Right atrium auricular region (tissue), 2 donors: ENCODE data around the gene BAZ1B. TPM values are rescaled to one million over a fixed set of nuclear protein-coding genes. Genes with fewer than 3 reads are reported as not detected.

Experiments
- DNase-seq: peaks from one replicate; pipeline ENCODE4 v3.0.0-alpha.2; 2019; ENCODE audit warnings: low spot score
- H3K27ac ChIP-seq, 2 donors: fragments of 200-600 bp; sonication (generic); 1 replicate in 1 of 2; 2 replicates in 1 of 2; pipeline ENCODE4 v1.5.1; 2016 to 2019
- H3K27me3 ChIP-seq, 2 donors: fragments of 200-600 bp; sonication (generic); one replicate each; pipeline versions ENCODE4 v1.5.1 to v1.6.0; 2017 to 2019
- H3K36me3 ChIP-seq: fragments of 200-600 bp; sonication (generic); one replicate; pipeline ENCODE4 v1.5.1; 2016
- H3K4me1 ChIP-seq, 2 donors: fragments of 200-600 bp; sonication (generic); one replicate each; pipeline versions ENCODE4 v1.5.1 to v1.6.0; 2017 to 2019
- H3K4me3 ChIP-seq, 2 donors: fragments of 200-600 bp; sonication (generic); 1 replicate in 1 of 2; 2 replicates in 1 of 2; pipeline ENCODE4 v1.5.1; 2017 to 2019; ENCODE audit warnings: mild to moderate bottlenecking in 1 of 2, moderate library complexity in 1 of 2
- H3K9me3 ChIP-seq, 2 donors: fragments of 200-600 bp; sonication (generic); one replicate each; pipeline ENCODE4 v1.5.1; 2019
- CTCF ChIP-seq, 2 donors: fragments of 200-600 bp; sonication (generic); IDR thresholded peaks; one replicate each; pipeline ENCODE4 v1.5.1; 2019; ENCODE audit warnings: antibody characterized with exemption in 2 of 2
- total RNA-seq, 2 donors: library from RNA; depleted of rRNA; stranded (reverse); fragments of >200 nt; gene quantifications; one replicate each; pipeline ENCODE4 v1.1.0, GENCODE V29; 2016

The BAZ1B gene
- total RNA-seq, 2 donors from 2014 or later = 29.0 to 37.7 TPM

GRCh38 chr7:73448609-73449008 lies 73.5 kb downstream of the BAZ1B start:
- DNase-seq = no peak
- Histone ChIP-seq H3K27ac (no peak overlapping the region), H3K4me3 (no peak overlapping the region), H3K4me1 (peaks cover 0 to 5% of the 10 kb centered on the region in 2 donors), H3K36me3 (peaks cover 78% of the 10 kb centered on the region), H3K9me3 (no peaks in the 10 kb centered on the region), H3K27me3 (no peaks in the 10 kb centered on the region)
- no peak for TF ChIP-seq CTCF (IDR thresholded peaks at IDR 0.05)

GRCh38 chr7:73447121-73447733 lies 74.9 kb downstream of the BAZ1B start:
- DNase-seq = no peak
- Histone ChIP-seq H3K4me3 (no peak overlapping the region), H3K4me1 (peaks cover 0 to 5% of the 10 kb centered on the region in 2 donors), H3K9me3 (no peaks in the 10 kb centered on the region), H3K27me3 (no peaks in the 10 kb centered on the region), H3K27ac (no peak overlapping the region), H3K36me3 (peaks cover 92% of the 10 kb centered on the region)
- no peak for TF ChIP-seq CTCF (IDR thresholded peaks at IDR 0.05)

- no peak for DNase-seq
- TF ChIP-seq CTCF (IDR thresholded peaks at IDR 0.05) = no peak
- peaks cover 98% of the 10 kb centered on the region for H3K36me3 ChIP-seq
- no peaks in the 10 kb centered on the region for H3K9me3 ChIP-seq
- no peak overlapping the region for H3K27ac ChIP-seq
- H3K4me3 ChIP-seq = no peak overlapping the region
- H3K4me1 ChIP-seq = peaks cover 0 to 5% of the 10 kb centered on the region in 2 donors
- no peaks in the 10 kb centered on the region for H3K27me3 ChIP-seq
These were observed 75.4 kb downstream of the BAZ1B start for GRCh38 chr7:73446682-73447081.

GRCh38 chr7:73443548-73444255 lies 78.4 kb downstream of the BAZ1B start:
- Histone ChIP-seq H3K27me3 (no peaks in the 10 kb centered on the region), H3K9me3 (no peaks in the 10 kb centered on the region), H3K4me3 (no peak overlapping the region), H3K4me1 (peaks cover 0 to 5% of the 10 kb centered on the region in 2 donors), H3K36me3 (peaks cover 92% of the 10 kb centered on the region), H3K27ac (no peak overlapping the region)
- no peak for TF ChIP-seq CTCF (IDR thresholded peaks at IDR 0.05)
- DNase-seq = no peak

GRCh38 chr7:73442903-73443500 lies 79.1 kb downstream of the BAZ1B start:
- DNase-seq = no peak
- peaks cover 85% of the 10 kb centered on the region for H3K36me3 ChIP-seq
- H3K27me3 ChIP-seq = no peaks in the 10 kb centered on the region
- no peak overlapping the region for H3K27ac ChIP-seq
- no peak overlapping the region for H3K4me3 ChIP-seq
- no peaks in the 10 kb centered on the region for H3K9me3 ChIP-seq
- TF ChIP-seq CTCF (IDR thresholded peaks at IDR 0.05) = no peak
- H3K4me1 ChIP-seq = peaks cover 0 to 5% of the 10 kb centered on the region in 2 donors
